ENCODE results near the gene PIK3AP1. TPM values are rescaled to one million over a fixed set of nuclear protein-coding genes. Genes with fewer than 3 reads are reported as not detected.

Gene PIK3AP1
- total RNA-seq, 1 donor from 2014 or later, result 0.49 TPM

DNA sequence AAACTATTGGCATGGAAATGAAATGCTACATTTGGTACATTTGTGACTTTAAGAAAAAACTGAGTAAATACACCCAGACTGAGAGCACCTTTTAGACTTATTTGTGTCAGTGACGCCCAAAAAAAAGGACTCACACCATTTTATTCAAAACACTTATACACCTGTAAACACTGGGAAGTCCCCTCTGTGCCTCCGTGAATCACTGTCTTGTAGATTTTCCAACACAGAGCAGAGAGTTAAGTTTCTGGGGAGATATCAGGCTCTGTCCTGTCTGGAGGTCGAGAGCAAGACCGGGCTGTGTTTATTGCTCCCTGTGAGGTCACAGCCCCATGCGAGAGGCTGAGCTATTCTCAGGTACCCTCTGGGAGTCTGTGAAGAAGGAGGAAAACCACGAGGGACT is 72.8 kb downstream of the PIK3AP1 start:
- Mint-ChIP-seq H3K27ac (ENCODE audit: unreplicated experiment) (no peak overlapping the region), H3K9me3 (ENCODE audit: unreplicated experiment) (no peaks in the 10 kb centered on the region), H3K36me3 (ENCODE audit: unreplicated experiment) (no peaks in the 10 kb centered on the region), H3K4me1 (ENCODE audit: low read depth, unreplicated experiment) (peaks cover 2% of the 10 kb centered on the region), H3K27me3 (ENCODE audit: unreplicated experiment) (no peaks in the 10 kb centered on the region), H3K4me3 (ENCODE audit: unreplicated experiment) (no peak overlapping the region)
- no peak for DNase-seq
- TF ChIP-seq, protein P1, sequence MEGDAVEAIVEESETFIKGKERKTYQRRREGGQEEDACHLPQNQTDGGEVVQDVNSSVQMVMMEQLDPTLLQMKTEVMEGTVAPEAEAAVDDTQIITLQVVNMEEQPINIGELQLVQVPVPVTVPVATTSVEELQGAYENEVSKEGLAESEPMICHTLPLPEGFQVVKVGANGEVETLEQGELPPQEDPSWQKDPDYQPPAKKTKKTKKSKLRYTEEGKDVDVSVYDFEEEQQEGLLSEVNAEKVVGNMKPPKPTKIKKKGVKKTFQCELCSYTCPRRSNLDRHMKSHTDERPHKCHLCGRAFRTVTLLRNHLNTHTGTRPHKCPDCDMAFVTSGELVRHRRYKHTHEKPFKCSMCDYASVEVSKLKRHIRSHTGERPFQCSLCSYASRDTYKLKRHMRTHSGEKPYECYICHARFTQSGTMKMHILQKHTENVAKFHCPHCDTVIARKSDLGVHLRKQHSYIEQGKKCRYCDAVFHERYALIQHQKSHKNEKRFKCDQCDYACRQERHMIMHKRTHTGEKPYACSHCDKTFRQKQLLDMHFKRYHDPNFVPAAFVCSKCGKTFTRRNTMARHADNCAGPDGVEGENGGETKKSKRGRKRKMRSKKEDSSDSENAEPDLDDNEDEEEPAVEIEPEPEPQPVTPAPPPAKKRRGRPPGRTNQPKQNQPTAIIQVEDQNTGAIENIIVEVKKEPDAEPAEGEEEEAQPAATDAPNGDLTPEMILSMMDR (IDR thresholded peaks at IDR 0.05; ENCODE audit: partially characterized antibody, unreplicated experiment), result no peak

DNA sequence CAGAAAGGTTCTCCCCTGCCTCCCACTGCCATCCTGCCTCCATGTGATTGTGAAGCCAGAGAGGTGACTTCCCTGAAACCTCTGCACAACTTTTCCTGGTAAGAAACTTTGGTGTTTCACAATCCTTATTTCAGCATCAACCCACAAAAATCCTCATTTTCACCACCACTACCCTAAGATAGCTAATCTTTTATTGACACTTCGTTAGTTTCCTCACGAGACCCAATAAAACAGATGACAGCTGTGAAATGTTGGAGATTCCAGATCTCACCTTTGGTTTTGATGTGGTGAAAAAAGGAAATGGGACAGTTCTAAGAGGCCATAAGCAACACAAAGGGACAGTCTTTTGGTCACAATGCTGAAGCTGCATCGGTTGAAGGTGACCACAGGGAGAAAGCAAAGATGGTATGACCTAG is 73.6 kb downstream of the PIK3AP1 start:
- DNase-seq, result no peak
- TF ChIP-seq, protein P1 (IDR thresholded peaks at IDR 0.05; ENCODE audit: partially characterized antibody, unreplicated experiment), result no peak
- Mint-ChIP-seq H3K36me3 (ENCODE audit: unreplicated experiment) (no peaks in the 10 kb centered on the region), H3K27me3 (ENCODE audit: unreplicated experiment) (peaks cover 2% of the 10 kb centered on the region), H3K27ac (ENCODE audit: unreplicated experiment) (no peak overlapping the region), H3K9me3 (ENCODE audit: unreplicated experiment) (no peaks in the 10 kb centered on the region), H3K4me3 (ENCODE audit: unreplicated experiment) (no peak overlapping the region), H3K4me1 (ENCODE audit: low read depth, unreplicated experiment) (peaks cover 2% of the 10 kb centered on the region)

DNA sequence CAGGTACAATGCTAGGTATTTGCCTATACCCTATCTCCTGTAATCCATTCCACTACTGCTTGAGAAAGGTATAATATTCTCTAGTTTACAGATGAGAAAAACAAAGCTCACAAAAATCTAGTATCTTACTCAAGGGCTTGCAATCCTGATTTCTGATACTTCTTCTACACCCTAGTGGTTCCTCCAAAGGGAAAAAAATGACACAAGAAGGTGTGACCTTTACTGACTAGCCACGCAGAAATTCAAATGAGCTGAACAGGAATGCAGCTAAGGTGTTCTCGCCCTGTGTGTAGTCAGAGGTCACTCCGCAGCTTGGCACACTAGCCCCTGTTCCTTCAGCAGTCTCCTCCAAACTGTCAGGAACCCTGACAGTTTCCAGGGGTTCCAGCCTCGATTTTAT is 74.0 kb downstream of the PIK3AP1 start:
- DNase-seq, result no peak
- peaks cover 3% of the 10 kb centered on the region for H3K27me3 Mint-ChIP-seq (ENCODE audit: unreplicated experiment)
- H3K36me3 Mint-ChIP-seq (ENCODE audit: unreplicated experiment), result no peaks in the 10 kb centered on the region
- H3K4me3 Mint-ChIP-seq (ENCODE audit: unreplicated experiment), result no peak overlapping the region
- H3K9me3 Mint-ChIP-seq (ENCODE audit: unreplicated experiment), result no peaks in the 10 kb centered on the region
- TF ChIP-seq, protein P1 (IDR thresholded peaks at IDR 0.05; ENCODE audit: partially characterized antibody, unreplicated experiment), result no peak
- peaks cover 2% of the 10 kb centered on the region for H3K4me1 Mint-ChIP-seq (ENCODE audit: low read depth, unreplicated experiment)
- H3K27ac Mint-ChIP-seq (ENCODE audit: unreplicated experiment), result no peak overlapping the region

DNA sequence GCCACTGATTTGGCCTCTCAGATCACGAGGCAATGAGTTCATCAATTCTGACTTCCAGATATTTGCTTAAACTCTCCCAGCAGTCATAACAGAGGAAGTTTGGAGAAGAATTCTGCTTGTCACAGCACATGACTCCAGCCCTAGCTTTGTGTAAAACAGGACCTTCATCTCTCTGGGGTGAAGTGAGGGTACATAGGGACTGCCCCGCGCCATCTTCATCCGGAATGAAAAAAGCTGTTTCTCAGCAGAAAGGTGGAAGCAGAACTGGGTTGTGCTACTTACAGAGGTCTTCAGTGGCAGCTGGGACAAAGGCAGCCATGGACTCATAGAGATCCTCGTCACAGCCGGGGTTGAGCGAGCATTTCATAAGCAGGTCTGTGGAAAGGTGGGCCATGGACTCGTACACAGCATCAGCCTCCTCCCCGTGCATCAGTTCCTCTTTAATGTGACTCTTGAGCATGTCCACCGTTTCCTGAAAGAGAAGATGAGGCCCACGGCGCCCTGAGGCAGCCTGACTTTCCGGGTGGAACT is 75.1 kb downstream of the PIK3AP1 start:
- DNase-seq, result no peak
- peaks cover 2% of the 10 kb centered on the region for H3K4me1 Mint-ChIP-seq (ENCODE audit: low read depth, unreplicated experiment)
- H3K27me3 Mint-ChIP-seq (ENCODE audit: unreplicated experiment), result peaks cover 3% of the 10 kb centered on the region
- H3K27ac Mint-ChIP-seq (ENCODE audit: unreplicated experiment), result no peak overlapping the region
- H3K9me3 Mint-ChIP-seq (ENCODE audit: unreplicated experiment), result no peaks in the 10 kb centered on the region
- TF ChIP-seq, protein P1 (IDR thresholded peaks at IDR 0.05; ENCODE audit: partially characterized antibody, unreplicated experiment), result no peak
- H3K36me3 Mint-ChIP-seq (ENCODE audit: unreplicated experiment), result no peaks in the 10 kb centered on the region
- H3K4me3 Mint-ChIP-seq (ENCODE audit: unreplicated experiment), result no peak overlapping the region

DNA sequence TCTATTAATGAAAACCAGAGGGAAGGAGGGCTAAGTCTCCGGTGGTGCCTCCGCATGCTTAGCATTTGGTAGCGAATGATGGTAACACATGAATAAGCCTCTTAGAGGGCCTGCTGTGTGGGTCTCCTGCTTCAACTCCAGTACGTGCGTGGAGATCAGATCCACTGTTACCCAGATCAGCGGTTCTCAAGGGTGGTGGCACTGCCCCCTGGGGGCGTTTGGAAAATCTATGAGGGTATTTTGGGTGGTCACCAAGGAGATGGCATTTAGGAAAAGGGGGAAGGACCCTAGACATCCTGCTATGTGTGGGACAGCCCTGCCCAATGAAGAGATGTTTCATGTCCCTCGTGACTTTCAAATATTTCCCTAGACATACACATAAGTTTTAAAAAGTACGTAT is 76.4 kb downstream of the PIK3AP1 start:
- H3K27me3 Mint-ChIP-seq (ENCODE audit: unreplicated experiment), result peaks cover 3% of the 10 kb centered on the region
- no peak overlapping the region for H3K27ac Mint-ChIP-seq (ENCODE audit: unreplicated experiment)
- TF ChIP-seq, protein P1 (IDR thresholded peaks at IDR 0.05; ENCODE audit: partially characterized antibody, unreplicated experiment), result no peak
- H3K9me3 Mint-ChIP-seq (ENCODE audit: unreplicated experiment), result no peaks in the 10 kb centered on the region
- H3K4me3 Mint-ChIP-seq (ENCODE audit: unreplicated experiment), result no peak overlapping the region
- no peaks in the 10 kb centered on the region for H3K36me3 Mint-ChIP-seq (ENCODE audit: unreplicated experiment)
- no peak for DNase-seq
- H3K4me1 Mint-ChIP-seq (ENCODE audit: low read depth, unreplicated experiment), result peaks cover 2% of the 10 kb centered on the region

All from glutamatergic neuron (in vitro differentiated cells).